HEK293 (cell line): ENCODE data around the gene SRC.
A peak's percentile ranks its signal among the peaks of the same experiment; 100 is the strongest.

Experiments
- CTCF ChIA-PET: fragments of 350-600 bp; formaldehyde crosslinking; extraction: SDS; loops from one replicate; lab custom pipeline; 2021; ENCODE audit warnings: antibody characterized with exemption; lab: Yijun Ruan, JAX
- POLR2A ChIA-PET: fragments of 300-600 bp; formaldehyde crosslinking; extraction: SDS; loops from one replicate; lab custom pipeline; 2020; ENCODE audit warnings: antibody characterized with exemption, inconsistent platforms; lab: Yijun Ruan, JAX
- H3K27ac ChIP-seq: fragments of 200-500 bp; sonication (Bioruptor generic); 2 replicates; pipeline ENCODE4 v1.5.1; 2014; ENCODE audit warnings: low read depth, low read length, control low read depth, inconsistent platforms; ENCODE audit errors: extremely low read depth
- H3K36me3 ChIP-seq, 2 experiments: fragments of 200-500 bp in 1 of 2; sonication (Bioruptor generic) in 1 of 2; 1 replicate in 1 of 2; 2 replicates in 1 of 2; pipeline ENCODE4 v1.5.1; 2014 to 2017; ENCODE audit warnings: inconsistent platforms in 2 of 2, low read length in 2 of 2; ENCODE audit not compliant: control insufficient read depth in 2 of 2, insufficient read depth in 1 of 2
- H3K4me1 ChIP-seq: fragments of 200-500 bp; sonication (Bioruptor generic); 2 replicates; pipeline ENCODE4 v1.5.1; 2014; ENCODE audit warnings: mild to moderate bottlenecking, low read length, inconsistent platforms; ENCODE audit not compliant: control insufficient read depth, insufficient read depth
- H3K4me3 ChIP-seq: 2 replicates; pipeline ENCODE4 v1.5.1; 2011; ENCODE audit warnings: low read depth, mild to moderate bottlenecking, control low read depth, low read length, moderate library complexity
- H3K9me3 ChIP-seq: fragments of 200-500 bp; sonication (Bioruptor generic); 2 replicates; pipeline ENCODE4 v1.5.1; 2014; ENCODE audit warnings: low read depth, low read length, inconsistent platforms; ENCODE audit not compliant: control insufficient read depth, insufficient read depth
- CTCF ChIP-seq: fragments of 450-650 bp; formaldehyde crosslinking; IDR thresholded peaks from 2 replicates; pipeline ENCODE4 v1.5.1; 2016; ENCODE audit warnings: missing biosample characterization, missing genetic modification characterization
- EGR2 ChIP-seq: fragments of 450-650 bp; formaldehyde crosslinking; IDR thresholded peaks from 2 replicates; pipeline ENCODE4 v1.5.1; 2016; ENCODE audit warnings: low read depth, missing biosample characterization, missing genetic modification characterization
- GLIS2 ChIP-seq: fragments of 450-650 bp; formaldehyde crosslinking; IDR thresholded peaks from 2 replicates; pipeline ENCODE4 v1.5.1; 2016; ENCODE audit warnings: missing biosample characterization, missing genetic modification characterization
- HIC1 ChIP-seq: fragments of 450-650 bp; formaldehyde crosslinking; IDR thresholded peaks from 2 replicates; pipeline ENCODE4 v1.5.1; 2016; ENCODE audit warnings: missing biosample characterization, missing genetic modification characterization
- KLF1 ChIP-seq: fragments of 450-650 bp; formaldehyde crosslinking; IDR thresholded peaks from 2 replicates; pipeline ENCODE4 v1.5.1; 2016; ENCODE audit warnings: missing biosample characterization, missing genetic modification characterization
- KLF16 ChIP-seq: fragments of 450-650 bp; formaldehyde crosslinking; IDR thresholded peaks from 2 replicates; pipeline ENCODE4 v1.5.1; 2017; ENCODE audit warnings: missing biosample characterization, missing genetic modification characterization
- PRDM1 ChIP-seq: fragments of 450-650 bp; formaldehyde crosslinking; IDR thresholded peaks from 2 replicates; pipeline ENCODE4; 2016; ENCODE audit warnings: missing biosample characterization, missing genetic modification characterization
- ZBTB7A ChIP-seq: fragments of 450-650 bp; formaldehyde crosslinking; IDR thresholded peaks from 2 replicates; pipeline ENCODE4 v1.5.1; 2016; ENCODE audit warnings: low read depth, missing biosample characterization, missing genetic modification characterization
- ZIC2 ChIP-seq: fragments of 450-650 bp; formaldehyde crosslinking; IDR thresholded peaks from 2 replicates; pipeline ENCODE4 v1.5.1; 2016; ENCODE audit warnings: missing biosample characterization, missing genetic modification characterization
- ZNF121 ChIP-seq: fragments of 450-650 bp; formaldehyde crosslinking; IDR thresholded peaks from 2 replicates; pipeline ENCODE4 v1.5.1; 2016; ENCODE audit warnings: missing biosample characterization, missing genetic modification characterization
- ZNF292 ChIP-seq: fragments of 450-650 bp; formaldehyde crosslinking; IDR thresholded peaks from 2 replicates; pipeline ENCODE4 v1.5.1; 2016; ENCODE audit warnings: low read depth, missing biosample characterization, missing genetic modification characterization, borderline replicate concordance
- ZNF341 ChIP-seq: fragments of 450-650 bp; formaldehyde crosslinking; IDR thresholded peaks from 2 replicates; pipeline ENCODE4; 2016; ENCODE audit warnings: low read depth, missing biosample characterization, missing genetic modification characterization
- ZNF473 ChIP-seq: fragments of 450-650 bp; formaldehyde crosslinking; IDR thresholded peaks from 2 replicates; pipeline ENCODE4 v1.5.1; 2017; ENCODE audit warnings: missing biosample characterization, missing genetic modification characterization
- ZNF501 ChIP-seq: fragments of 450-650 bp; formaldehyde crosslinking; IDR thresholded peaks from 2 replicates; pipeline ENCODE4 v1.5.1; 2016; ENCODE audit warnings: missing biosample characterization, missing genetic modification characterization
- ZNF664 ChIP-seq: fragments of 450-650 bp; formaldehyde crosslinking; IDR thresholded peaks from 2 replicates; pipeline ENCODE4 v1.5.1; 2016; ENCODE audit warnings: missing biosample characterization, missing genetic modification characterization
- ZNF768 ChIP-seq: fragments of 450-650 bp; formaldehyde crosslinking; IDR thresholded peaks from 2 replicates; pipeline ENCODE4 v1.5.1; 2018; ENCODE audit warnings: missing biosample characterization, mild to moderate bottlenecking, missing genetic modification characterization

The SRC gene

GRCh38 chr20:37359331-37359730 lies 13.4 kb downstream of the SRC start:
- POLR2A ChIA-PET = no interaction called here
- Histone ChIP-seq H3K36me3 (peaks cover 0 to 3% of the 10 kb centered on the region in 2 experiments; a peak in 1 of 3 replicates), H3K27ac (no peak overlapping the region), H3K4me1 (no peaks in the 10 kb centered on the region), H3K4me3 (no peak overlapping the region), H3K9me3 (no peaks in the 10 kb centered on the region)
- TF ChIP-seq KLF16 (no peak), GLIS2 (tag by site-specific recombination) (0 out of 2 replicates have a peak, but pooled peaks have one; percentile 26), ZNF341 (peak; percentile 43; the same call in 1 of the 2 replicates), ZIC2 (0 out of 2 replicates have a peak, but pooled peaks have one; percentile 18)
- CTCF ChIA-PET = interaction anchor here (0.6 kb wide), 1 partner anchor 31 kb away, joined by 3 read pairs; no protein-coding TSS in a partner anchor

- H3K4me3 ChIP-seq = no peak overlapping the region
- TF ChIP-seq ZBTB7A (tag by site-specific recombination) (no peak), KLF1 (tag by site-specific recombination) (0 out of 2 replicates have a peak, but pooled peaks have one; percentile 8)
- TF ChIP-seq, all 188 proteins: peak for 1
- CTCF ChIA-PET = no interaction called here
- Histone ChIP-seq H3K4me1 (no peaks in the 10 kb centered on the region), H3K27ac (no peak overlapping the region), H3K9me3 (no peaks in the 10 kb centered on the region), H3K36me3 (peaks cover 0 to 7% of the 10 kb centered on the region in 2 experiments; a peak in 1 of 3 replicates)
- POLR2A ChIA-PET = no interaction called here
Observed at GRCh38 chr20:37359836-37360235, 13.9 kb downstream of the SRC start.

- peaks cover 3 to 14% of the 10 kb centered on the region in 2 experiments; a peak in 2 of 3 replicates for H3K36me3 ChIP-seq
- no peaks in the 10 kb centered on the region for H3K9me3 ChIP-seq
- no peak overlapping the region for H3K27ac ChIP-seq
- H3K4me3 ChIP-seq = no peak overlapping the region
- ChIA-PET CTCF (interaction anchor here (0.6 to 1.2 kb wide), 2 partner anchors 78 to 256 kb away, joined by 3 to 5 read pairs; no protein-coding TSS in a partner anchor), POLR2A (no interaction called here)
- no peaks in the 10 kb centered on the region for H3K4me1 ChIP-seq
- TF ChIP-seq ZNF768 = peak; percentile 89; the same call in 1 of the 2 replicates
- no peak for TF ChIP-seq ZNF473 (tag by site-specific recombination)
- peak; percentile 80 for TF ChIP-seq ZNF664 (tag by site-specific recombination)
Observed at GRCh38 chr20:37360391-37361115, 14.6 kb downstream of the SRC start.

GRCh38 chr20:37361336-37361735 lies 15.4 kb downstream of the SRC start:
- H3K27ac ChIP-seq = no peak overlapping the region
- ChIA-PET POLR2A (no interaction called here), CTCF (interaction anchor here (1.2 kb wide), 1 partner anchor 79 kb away, joined by 3 read pairs; no protein-coding TSS in a partner anchor)
- 0 out of 2 replicates have a peak, but pooled peaks have one; percentile 13 for TF ChIP-seq EGR2 (tag by site-specific recombination)
- no peak for TF ChIP-seq ZNF121 (tag by site-specific recombination)
- TF ChIP-seq ZNF341 = no peak
- no peak for TF ChIP-seq ZNF664 (tag by site-specific recombination)
- H3K9me3 ChIP-seq = no peaks in the 10 kb centered on the region
- H3K4me1 ChIP-seq = no peaks in the 10 kb centered on the region
- peaks cover 7 to 22% of the 10 kb centered on the region in 2 experiments; a peak in 2 of 3 replicates for H3K36me3 ChIP-seq
- no peak overlapping the region for H3K4me3 ChIP-seq

- H3K4me3 ChIP-seq = no peak overlapping the region
- H3K36me3 ChIP-seq = peaks cover 7 to 29% of the 10 kb centered on the region in 2 experiments; a peak in 2 of 3 replicates
- POLR2A ChIA-PET = no interaction called here
- H3K4me1 ChIP-seq = no peaks in the 10 kb centered on the region
- TF ChIP-seq PRDM1 (tag by site-specific recombination) = no peak
- no peak for TF ChIP-seq ZNF292 (tag by site-specific recombination)
- no peak for TF ChIP-seq ZNF501
- no peak for TF ChIP-seq CTCF (tag by site-specific recombination)
- no peak for TF ChIP-seq HIC1 (tag by site-specific recombination)
- no peaks in the 10 kb centered on the region for H3K9me3 ChIP-seq
- CTCF ChIA-PET = no interaction called here
- H3K27ac ChIP-seq = no peak overlapping the region
Observed at GRCh38 chr20:37362231-37362792, 16.4 kb downstream of the SRC start.
